Neural progenitor cell (in vitro differentiated cells): ENCODE measurements around the gene PACSIN2.

Experiments
- CTCF ChIP-seq: fragments of 200-600 bp; sonication (generic); IDR thresholded peaks from 2 replicates; pipeline ENCODE4 v1.5.1; 2017; ENCODE audit warnings: antibody characterized with exemption, mild to moderate bottlenecking
- EZH2 ChIP-seq: fragments of 200-600 bp; sonication (generic); IDR thresholded peaks from 2 replicates; pipeline ENCODE4 v1.6.1; 2017; ENCODE audit warnings: antibody characterized with exemption, mild to moderate bottlenecking, moderate library complexity
- EZH2phosphoT487 ChIP-seq: fragments of 200-600 bp; sonication (generic); IDR thresholded peaks from 2 replicates; pipeline ENCODE4 v1.6.1; 2017; ENCODE audit warnings: antibody characterized with exemption

DNA sequence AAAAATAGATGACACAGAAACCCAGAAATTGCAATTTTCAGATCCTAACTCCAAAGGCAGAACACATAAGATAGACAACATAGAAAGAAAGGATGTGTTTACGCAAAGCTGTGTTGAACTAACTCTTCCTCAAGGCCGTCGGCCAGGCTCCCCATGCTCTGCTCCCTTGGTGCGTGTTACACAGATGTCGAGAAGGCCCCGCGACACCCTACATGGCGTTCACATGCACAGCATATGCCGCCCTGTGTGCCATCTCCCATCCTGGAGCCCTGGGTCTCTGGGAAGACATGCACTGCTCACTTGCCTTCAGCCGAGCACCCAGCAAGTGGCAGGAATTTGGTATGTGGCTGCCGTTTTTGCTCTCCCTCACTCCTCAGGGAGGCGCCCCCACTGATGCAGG, 110.9 kb downstream of the PACSIN2 start:
- no peak for TF ChIP-seq CTCF
- no peak for TF ChIP-seq EZH2
- TF ChIP-seq EZH2phosphoT487, result no peak
